ENCODE results near the gene MRI1. TPM values are rescaled to one million over a fixed set of nuclear protein-coding genes. Genes with fewer than 3 reads are reported as not detected.

The MRI1 gene
- total RNA-seq, 1 experiment from 2014 or later, result 22.2 TPM

Small RNA genes lying within 50 kb of the gene (small RNA-seq; reads per million reads assigned to genes)
- gene RN7SL619P, result not detected

Other genes with a start within 250 kb of the MRI1 start
- gene C19orf53, start 9.9 kb downstream of the MRI1 start, total RNA-seq (2014; rRNA removed; shearing (Covaris generic)), result 115 and 182 TPM in 2 replicates
- gene ZSWIM4, start 30.9 kb downstream of the MRI1 start, total RNA-seq (2014; rRNA removed; shearing (Covaris generic)), result 4.3 and 4.4 TPM in 2 replicates
- not detected in 2 replicates for gene NANOS3, start 112.6 kb downstream of the MRI1 start, total RNA-seq (2014; rRNA removed; shearing (Covaris generic))
- 2.2 and 3.9 TPM in 2 replicates for gene BRME1, start 141.6 kb downstream of the MRI1 start, total RNA-seq (2014; rRNA removed; shearing (Covaris generic))
- 36.0 and 39.6 TPM in 2 replicates for gene CC2D1A, start 141.7 kb downstream of the MRI1 start, total RNA-seq (2014; rRNA removed; shearing (Covaris generic))
- gene PODNL1, start 173.9 kb downstream of the MRI1 start, total RNA-seq (2014; rRNA removed; shearing (Covaris generic)), result 0.34 and 1.1 TPM in 2 replicates
- gene DCAF15, start 188.0 kb downstream of the MRI1 start, total RNA-seq (2014; rRNA removed; shearing (Covaris generic)), result 46.6 and 47.2 TPM in 2 replicates
- 6.0 and 6.2 TPM in 2 replicates for gene RFX1, start 241.8 kb downstream of the MRI1 start, total RNA-seq (2014; rRNA removed; shearing (Covaris generic))

Data from HT-29 (cell line).